ENCODE data around the gene AMT.

DNA sequence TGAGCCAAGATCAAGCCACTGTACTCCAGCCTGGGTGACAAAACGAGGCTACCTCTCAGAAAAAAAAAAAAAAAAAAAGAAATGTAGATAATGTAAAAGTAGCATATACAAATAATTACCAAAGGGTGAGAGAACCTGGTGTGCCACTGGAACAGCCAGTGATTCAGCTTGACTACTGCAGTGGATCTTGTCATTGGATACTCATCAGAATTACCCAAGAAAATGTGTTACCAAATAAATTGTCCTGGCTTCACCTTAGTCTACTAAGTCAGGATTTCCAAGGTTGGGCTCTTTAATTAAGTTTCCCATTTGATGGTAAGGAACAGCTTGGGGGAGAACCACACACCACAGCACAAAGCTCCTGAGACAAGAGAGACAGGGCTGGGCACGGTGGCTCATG lies 5.3 kb upstream of the AMT start:
- TF ChIP-seq, protein P1, sequence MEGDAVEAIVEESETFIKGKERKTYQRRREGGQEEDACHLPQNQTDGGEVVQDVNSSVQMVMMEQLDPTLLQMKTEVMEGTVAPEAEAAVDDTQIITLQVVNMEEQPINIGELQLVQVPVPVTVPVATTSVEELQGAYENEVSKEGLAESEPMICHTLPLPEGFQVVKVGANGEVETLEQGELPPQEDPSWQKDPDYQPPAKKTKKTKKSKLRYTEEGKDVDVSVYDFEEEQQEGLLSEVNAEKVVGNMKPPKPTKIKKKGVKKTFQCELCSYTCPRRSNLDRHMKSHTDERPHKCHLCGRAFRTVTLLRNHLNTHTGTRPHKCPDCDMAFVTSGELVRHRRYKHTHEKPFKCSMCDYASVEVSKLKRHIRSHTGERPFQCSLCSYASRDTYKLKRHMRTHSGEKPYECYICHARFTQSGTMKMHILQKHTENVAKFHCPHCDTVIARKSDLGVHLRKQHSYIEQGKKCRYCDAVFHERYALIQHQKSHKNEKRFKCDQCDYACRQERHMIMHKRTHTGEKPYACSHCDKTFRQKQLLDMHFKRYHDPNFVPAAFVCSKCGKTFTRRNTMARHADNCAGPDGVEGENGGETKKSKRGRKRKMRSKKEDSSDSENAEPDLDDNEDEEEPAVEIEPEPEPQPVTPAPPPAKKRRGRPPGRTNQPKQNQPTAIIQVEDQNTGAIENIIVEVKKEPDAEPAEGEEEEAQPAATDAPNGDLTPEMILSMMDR (IDR thresholded peaks at IDR 0.05; ENCODE audit: low read depth, low read length): no peak
- TF ChIP-seq POLR2A (IDR thresholded peaks at IDR 0.05; ENCODE audit: extremely low read depth, insufficient read length) (no peak), MYC (IDR thresholded peaks at IDR 0.05; ENCODE audit: low read depth, low read length) (no peak)
- TF ChIP-seq, protein P2, sequence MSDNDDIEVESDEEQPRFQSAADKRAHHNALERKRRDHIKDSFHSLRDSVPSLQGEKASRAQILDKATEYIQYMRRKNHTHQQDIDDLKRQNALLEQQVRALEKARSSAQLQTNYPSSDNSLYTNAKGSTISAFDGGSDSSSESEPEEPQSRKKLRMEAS (IDR thresholded peaks at IDR 0.05; ENCODE audit: low read depth, low read length): no peak
